Measurements from ENCODE around the gene NEO1. TPM values are rescaled to one million over a fixed set of nuclear protein-coding genes. Genes with fewer than 3 reads are reported as not detected.

Gene NEO1
- total RNA-seq, 1 experiment from 2014 or later = 41.8 TPM

DNA sequence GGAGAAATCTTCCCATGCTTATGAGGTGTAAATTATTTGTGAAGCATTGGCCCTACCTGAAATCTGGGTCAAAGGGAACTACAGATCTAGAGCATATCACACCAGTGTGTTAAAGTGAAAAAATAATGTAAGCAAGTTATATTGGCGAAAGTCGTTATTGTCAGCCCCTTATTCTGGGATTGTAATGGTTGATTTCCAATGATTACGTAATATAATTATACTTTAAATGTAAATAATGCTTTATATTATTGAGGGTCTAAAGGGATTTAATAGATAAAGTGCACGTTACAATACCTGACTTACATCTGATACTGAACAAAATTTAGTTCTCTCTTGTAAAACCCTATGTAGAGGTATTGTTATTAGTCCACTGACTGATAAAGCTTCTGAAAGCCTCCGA lies 101.2 kb downstream of the NEO1 start:
- no peak overlapping the region for H2BK15ac ChIP-seq (ENCODE audit: low read depth, low read length)
- no peaks in the 10 kb centered on the region for H3K9me3 ChIP-seq (ENCODE audit: control insufficient read depth, low read depth, low read length)
- H3K4ac ChIP-seq (ENCODE audit: low read depth, low read length) = no peak overlapping the region
- no peaks in the 10 kb centered on the region for H3K79me1 ChIP-seq (ENCODE audit: insufficient read depth, low read depth, low read length, poor library complexity, severe bottlenecking)
- H2BK20ac ChIP-seq (ENCODE audit: low read depth, low read length, poor library complexity, severe bottlenecking) = no peak overlapping the region
- H4K20me1 ChIP-seq (ENCODE audit: control insufficient read depth, insufficient read depth, insufficient read length) = no peaks in the 10 kb centered on the region
- H3K4me1 ChIP-seq (ENCODE audit: insufficient read depth, low read length) = no peaks in the 10 kb centered on the region
- H3K9me3 Mint-ChIP-seq = peaks cover 6 to 8% of the 10 kb centered on the region in 2 experiments; a peak in 4 of 5 replicates
- no peak overlapping the region for H2BK12ac ChIP-seq (ENCODE audit: insufficient read length, low read depth, low read length)
- no peak overlapping the region for H3K27ac ChIP-seq (ENCODE audit: insufficient read length, low read depth, low read length)
- no peaks in the 10 kb centered on the region for H3K23me2 ChIP-seq (ENCODE audit: insufficient read length, low read depth, low read length, poor library complexity, severe bottlenecking)
- no peak overlapping the region for H3T11ph ChIP-seq (ENCODE audit: low read length)
- no peak overlapping the region for H3K14ac ChIP-seq (ENCODE audit: insufficient read depth, low read length)
- no peak overlapping the region for H3K23ac ChIP-seq (ENCODE audit: insufficient read length, low read depth, low read length)
- peaks cover 16 to 22% (median 19%) of the 10 kb centered on the region in 3 experiments for H3K36me3 Mint-ChIP-seq (ENCODE audit: insufficient read depth in 1 of 3, low read depth in 3 of 3)
- no peaks in the 10 kb centered on the region for H3K27me3 Mint-ChIP-seq (ENCODE audit: low read depth)
- H2AK5ac ChIP-seq (ENCODE audit: insufficient read length, low read length) = no peak overlapping the region
- TF ChIP-seq, protein P1, sequence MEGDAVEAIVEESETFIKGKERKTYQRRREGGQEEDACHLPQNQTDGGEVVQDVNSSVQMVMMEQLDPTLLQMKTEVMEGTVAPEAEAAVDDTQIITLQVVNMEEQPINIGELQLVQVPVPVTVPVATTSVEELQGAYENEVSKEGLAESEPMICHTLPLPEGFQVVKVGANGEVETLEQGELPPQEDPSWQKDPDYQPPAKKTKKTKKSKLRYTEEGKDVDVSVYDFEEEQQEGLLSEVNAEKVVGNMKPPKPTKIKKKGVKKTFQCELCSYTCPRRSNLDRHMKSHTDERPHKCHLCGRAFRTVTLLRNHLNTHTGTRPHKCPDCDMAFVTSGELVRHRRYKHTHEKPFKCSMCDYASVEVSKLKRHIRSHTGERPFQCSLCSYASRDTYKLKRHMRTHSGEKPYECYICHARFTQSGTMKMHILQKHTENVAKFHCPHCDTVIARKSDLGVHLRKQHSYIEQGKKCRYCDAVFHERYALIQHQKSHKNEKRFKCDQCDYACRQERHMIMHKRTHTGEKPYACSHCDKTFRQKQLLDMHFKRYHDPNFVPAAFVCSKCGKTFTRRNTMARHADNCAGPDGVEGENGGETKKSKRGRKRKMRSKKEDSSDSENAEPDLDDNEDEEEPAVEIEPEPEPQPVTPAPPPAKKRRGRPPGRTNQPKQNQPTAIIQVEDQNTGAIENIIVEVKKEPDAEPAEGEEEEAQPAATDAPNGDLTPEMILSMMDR (conservative IDR thresholded peaks at IDR 0.05) = no peak
- H3K27me3 ChIP-seq (ENCODE audit: insufficient read depth, low read length) = no peaks in the 10 kb centered on the region
- no peak overlapping the region for H4K5ac ChIP-seq (ENCODE audit: insufficient read length, low read depth, low read length)
- H4K8ac ChIP-seq (replicated peaks; ENCODE audit: insufficient read length, low read depth, low read length) = no peak overlapping the region
- no peaks in the 10 kb centered on the region for H3K4me1 Mint-ChIP-seq
- no peak overlapping the region for H2BK5ac ChIP-seq (ENCODE audit: insufficient read length, low read length)
- H2BK120ac ChIP-seq (ENCODE audit: low read depth, low read length, poor library complexity, severe bottlenecking) = no peak overlapping the region
- H3K4me3 Mint-ChIP-seq = no peak overlapping the region
- no peak overlapping the region for H3K9ac ChIP-seq (ENCODE audit: extremely low read depth, insufficient read length, low read length)
- no CpG with 5 or more reads among the region's 5 CpGs for WGBS (ENCODE audit: extremely low coverage, insufficient read length, low lambda C conversion rate)
- H3K4me2 ChIP-seq (ENCODE audit: insufficient read depth, insufficient read length, low read length) = no peak overlapping the region
- H3K79me2 ChIP-seq (ENCODE audit: insufficient read depth, low read length) = no peaks in the 10 kb centered on the region
- no peak overlapping the region for H4K91ac ChIP-seq (ENCODE audit: insufficient read length, low read depth, low read length)
- no peak for DNase-seq
- no peak overlapping the region for H3K56ac ChIP-seq (ENCODE audit: insufficient read length, low read depth, low read length)
- no peak overlapping the region for H2AFZ ChIP-seq (ENCODE audit: low read length)
- no peak overlapping the region for H3K18ac ChIP-seq (ENCODE audit: insufficient read length, low read depth, low read length)
- H3K27ac Mint-ChIP-seq = no peak overlapping the region

All from H9 (cell line).